HAP-1 (cell line): ENCODE measurements around the gene PHACTR3.

ENCODE experiments used
- DNase-seq, 2 experiments: peaks; one replicate each; pipeline ENCODE4 v3.0.0-alpha.2; 2016 to 2020; ENCODE audit warnings: low spot score in 2 of 2
- H3K27me3 ChIP-seq: fragments of 250-450 bp; sonication (Bioruptor Pico); 2 replicates; pipeline ENCODE4 v1.5.1; 2020; ENCODE audit warnings: low read depth, mild to moderate bottlenecking, moderate library complexity
- H3K36me3 ChIP-seq: fragments of 250-450 bp; sonication (Bioruptor Pico); replicated peaks from 2 replicates; pipeline ENCODE4 v1.5.1; 2020; ENCODE audit warnings: mild to moderate bottlenecking
- H3K4me1 ChIP-seq: fragments of 250-450 bp; sonication (Bioruptor Pico); 2 replicates; pipeline ENCODE4 v1.5.1; 2020; ENCODE audit warnings: mild to moderate bottlenecking
- H3K4me3 ChIP-seq: fragments of 250-450 bp; sonication (Bioruptor Pico); 2 replicates; pipeline ENCODE4 v1.5.1; 2020; ENCODE audit warnings: mild to moderate bottlenecking, moderate library complexity
- H3K9me3 ChIP-seq: fragments of 250-450 bp; sonication (Bioruptor Pico); 2 replicates; pipeline ENCODE4 v1.5.1; 2020; ENCODE audit warnings: mild to moderate bottlenecking, moderate library complexity
- in situ Hi-C: fragments of 300-500 bp; cut with MboI; formaldehyde crosslinking; loops from 3 replicates; pipeline ENCODE4 v1.14.3; 2020; ENCODE audit warnings: low sequenced_read_pairs, inconsistent platforms, mixed read lengths

PHACTR3 gene

DNA sequence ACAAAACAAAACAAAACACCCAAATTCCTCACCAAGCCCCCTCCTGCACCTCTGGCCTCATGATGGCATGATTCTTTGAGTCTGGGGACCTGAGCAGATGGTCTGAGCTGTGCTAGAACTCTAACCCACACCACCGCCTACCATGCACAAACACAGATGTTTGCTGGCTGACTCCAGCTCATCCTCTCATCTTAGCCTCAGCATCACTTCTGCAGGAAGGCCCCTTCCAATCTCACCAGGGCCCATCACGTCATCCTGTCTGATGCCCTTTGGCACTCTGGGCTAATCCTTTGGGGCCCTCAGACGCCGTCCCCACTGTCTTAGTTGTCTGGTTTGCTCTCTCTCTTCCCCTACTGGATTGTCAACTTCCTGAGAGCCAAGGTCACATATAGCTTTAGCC lies 85.8 kb downstream of the PHACTR3 start:
- Histone ChIP-seq H3K9me3 (no peaks in the 10 kb centered on the region), H3K4me1 (no peaks in the 10 kb centered on the region), H3K36me3 (no peaks in the 10 kb centered on the region), H3K27me3 (no peaks in the 10 kb centered on the region), H3K4me3 (no peak overlapping the region)
- in situ Hi-C loops: no loop called here
- no peak for DNase-seq

DNA sequence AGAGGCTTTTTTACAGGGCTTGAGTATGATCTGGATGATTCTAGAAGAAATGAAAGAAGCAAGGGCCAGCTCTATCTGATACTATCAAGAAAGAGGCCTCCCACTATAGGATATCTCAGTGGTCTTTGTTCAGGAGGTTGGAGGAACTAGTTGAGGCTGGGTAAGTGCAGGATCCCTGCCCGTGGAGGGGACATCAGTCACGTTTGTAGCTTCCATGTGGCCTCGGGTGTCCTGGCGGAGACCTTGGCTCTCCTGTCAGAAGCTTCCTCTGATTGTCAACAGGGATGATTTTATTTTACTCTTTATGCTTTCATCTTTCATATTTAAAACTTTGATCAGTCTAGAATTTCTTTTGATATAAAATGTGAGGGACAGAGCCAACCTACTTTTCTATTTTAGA lies 86.6 kb downstream of the PHACTR3 start:
- no peaks in the 10 kb centered on the region for H3K27me3 ChIP-seq
- no peaks in the 10 kb centered on the region for H3K9me3 ChIP-seq
- no peaks in the 10 kb centered on the region for H3K4me1 ChIP-seq
- DNase-seq: no peak
- H3K4me3 ChIP-seq: no peak overlapping the region
- H3K36me3 ChIP-seq: no peaks in the 10 kb centered on the region
- in situ Hi-C loops: no loop called here

DNA sequence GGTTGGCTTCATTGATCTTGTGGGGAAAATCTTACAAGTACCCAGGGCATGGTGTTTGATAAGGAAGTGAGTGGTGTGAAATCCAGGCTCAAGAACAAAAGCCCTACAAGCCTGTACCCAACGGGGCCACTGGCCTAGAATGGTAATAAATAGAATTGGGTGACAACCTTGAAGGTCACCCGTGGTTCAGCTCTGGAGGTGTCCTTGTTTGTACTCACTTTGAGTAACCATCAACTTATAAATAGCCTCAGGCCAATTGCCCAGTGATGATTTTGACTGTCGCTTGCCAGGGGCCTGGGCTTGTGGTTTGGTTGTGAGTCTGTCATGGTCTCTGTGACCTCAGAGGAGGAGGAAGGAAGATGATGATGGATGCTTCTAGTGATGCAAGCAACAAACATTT lies 87.8 kb downstream of the PHACTR3 start:
- no peak for DNase-seq
- no peaks in the 10 kb centered on the region for H3K4me1 ChIP-seq
- H3K27me3 ChIP-seq: no peaks in the 10 kb centered on the region
- no peak overlapping the region for H3K4me3 ChIP-seq
- no peaks in the 10 kb centered on the region for H3K36me3 ChIP-seq
- in situ Hi-C loops: no loop called here
- no peaks in the 10 kb centered on the region for H3K9me3 ChIP-seq

DNA sequence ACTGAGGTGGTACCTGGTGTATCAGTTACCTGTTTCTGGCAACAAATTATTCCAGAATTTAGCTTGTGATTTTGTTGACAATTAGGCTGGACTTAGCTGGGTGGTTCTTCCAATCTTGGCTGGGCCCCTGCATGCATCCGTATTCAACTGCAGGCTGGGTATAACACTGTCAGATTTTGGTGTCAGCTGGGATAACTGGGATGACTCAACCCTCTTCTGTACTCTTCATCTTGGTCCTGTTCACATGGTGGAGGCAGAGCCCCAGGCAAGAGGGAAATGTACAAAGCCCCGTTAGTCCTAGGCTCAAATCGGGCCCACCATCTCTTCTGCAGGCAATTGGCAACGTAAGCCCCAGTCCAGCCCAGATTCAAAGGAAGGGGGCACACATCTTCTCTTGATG lies 89.2 kb downstream of the PHACTR3 start:
- H3K4me1 ChIP-seq: no peaks in the 10 kb centered on the region
- in situ Hi-C loops: no loop called here
- no peak for DNase-seq
- H3K36me3 ChIP-seq: no peaks in the 10 kb centered on the region
- no peak overlapping the region for H3K4me3 ChIP-seq
- H3K27me3 ChIP-seq: no peaks in the 10 kb centered on the region
- no peaks in the 10 kb centered on the region for H3K9me3 ChIP-seq

DNA sequence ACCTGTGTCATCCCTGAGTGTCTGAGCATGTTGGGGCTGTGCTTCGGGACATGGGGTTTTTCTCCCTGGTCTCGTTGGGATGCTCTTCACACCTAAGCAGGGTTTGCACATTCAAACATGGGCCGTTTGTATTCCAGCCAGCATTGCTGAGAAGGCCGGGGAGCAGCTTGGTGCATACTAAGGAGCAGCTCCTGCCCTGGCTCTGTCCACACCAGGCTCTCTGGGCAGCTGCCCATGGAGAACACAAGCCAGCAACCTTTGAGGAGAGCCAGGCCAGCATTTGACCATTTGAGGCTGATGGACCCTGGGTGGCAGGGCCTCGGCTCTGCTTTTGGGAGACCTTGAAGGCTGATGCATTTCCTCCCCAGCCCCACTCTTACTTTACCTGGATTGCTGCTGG lies 92.1 kb downstream of the PHACTR3 start:
- Histone ChIP-seq H3K36me3 (no peaks in the 10 kb centered on the region), H3K9me3 (no peaks in the 10 kb centered on the region), H3K4me1 (no peaks in the 10 kb centered on the region), H3K27me3 (no peaks in the 10 kb centered on the region), H3K4me3 (no peak overlapping the region)
- in situ Hi-C loops: no loop called here
- no peak for DNase-seq

DNA sequence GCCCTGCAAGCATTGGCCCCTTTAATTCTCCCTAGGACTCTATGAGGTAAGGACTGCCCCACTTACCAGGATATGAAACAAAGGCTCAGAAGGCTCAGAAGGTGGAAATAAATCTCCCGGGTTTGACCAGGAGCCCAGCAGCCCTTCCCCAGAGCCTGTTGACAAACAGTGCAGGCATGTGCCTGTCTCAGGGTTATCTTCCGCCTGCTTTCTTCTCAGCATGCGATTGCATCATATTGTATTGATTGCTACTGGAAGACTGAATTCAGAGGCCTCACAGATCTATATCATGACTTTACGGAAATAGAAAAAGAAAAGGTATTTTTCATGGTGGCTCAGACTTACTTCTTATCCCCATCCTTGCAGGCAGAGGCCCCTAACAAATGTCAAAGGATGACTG lies 92.7 kb downstream of the PHACTR3 start:
- DNase-seq: no peak
- H3K27me3 ChIP-seq: no peaks in the 10 kb centered on the region
- H3K9me3 ChIP-seq: no peaks in the 10 kb centered on the region
- H3K4me1 ChIP-seq: no peaks in the 10 kb centered on the region
- in situ Hi-C loops: no loop called here
- no peak overlapping the region for H3K4me3 ChIP-seq
- H3K36me3 ChIP-seq: no peaks in the 10 kb centered on the region

DNA sequence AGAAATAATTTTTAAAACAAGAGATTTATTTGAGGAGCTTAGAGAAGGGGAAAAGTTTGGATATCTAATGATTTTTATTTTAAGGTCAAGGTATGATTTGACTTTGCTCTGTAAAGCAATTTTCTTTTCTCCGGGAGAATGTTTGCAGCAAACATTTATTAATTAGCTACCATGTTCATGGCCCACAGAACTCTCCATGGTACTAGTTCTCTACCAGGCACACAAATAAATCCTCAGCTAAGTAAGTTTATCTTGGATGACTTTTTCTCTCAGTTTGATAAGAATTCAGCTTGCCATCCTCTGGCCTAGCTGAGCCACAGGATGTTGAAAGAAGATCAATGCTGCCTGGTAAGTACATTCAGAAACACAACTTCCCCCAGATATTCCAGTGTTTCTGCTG lies 94.3 kb downstream of the PHACTR3 start:
- in situ Hi-C loops: no loop called here
- Histone ChIP-seq H3K9me3 (no peaks in the 10 kb centered on the region), H3K36me3 (no peaks in the 10 kb centered on the region), H3K27me3 (no peaks in the 10 kb centered on the region), H3K4me1 (no peaks in the 10 kb centered on the region), H3K4me3 (no peak overlapping the region)
- no peak for DNase-seq

DNA sequence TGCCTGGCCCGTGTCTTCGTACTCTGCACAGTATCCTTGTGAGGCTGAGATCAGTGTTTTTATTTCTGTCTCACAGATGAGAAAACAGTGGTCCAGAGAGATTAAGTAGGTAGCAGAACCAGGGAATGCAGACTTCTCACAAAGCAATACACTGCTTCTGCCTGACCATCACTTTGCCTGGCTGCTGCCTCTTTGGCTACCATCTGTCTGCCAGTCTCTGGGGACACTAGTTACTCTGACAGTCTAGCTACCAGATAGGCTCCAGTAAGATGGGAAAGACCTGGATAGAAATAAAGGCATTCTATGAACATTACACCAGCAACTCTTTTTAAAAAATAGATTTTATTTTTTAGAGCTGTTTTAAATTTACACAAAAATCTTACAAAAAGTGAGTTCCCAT lies 96.9 kb downstream of the PHACTR3 start:
- in situ Hi-C loops: no loop called here
- Histone ChIP-seq H3K9me3 (no peaks in the 10 kb centered on the region), H3K4me1 (no peaks in the 10 kb centered on the region), H3K27me3 (no peaks in the 10 kb centered on the region), H3K36me3 (no peaks in the 10 kb centered on the region), H3K4me3 (no peak overlapping the region)
- DNase-seq: no peak

DNA sequence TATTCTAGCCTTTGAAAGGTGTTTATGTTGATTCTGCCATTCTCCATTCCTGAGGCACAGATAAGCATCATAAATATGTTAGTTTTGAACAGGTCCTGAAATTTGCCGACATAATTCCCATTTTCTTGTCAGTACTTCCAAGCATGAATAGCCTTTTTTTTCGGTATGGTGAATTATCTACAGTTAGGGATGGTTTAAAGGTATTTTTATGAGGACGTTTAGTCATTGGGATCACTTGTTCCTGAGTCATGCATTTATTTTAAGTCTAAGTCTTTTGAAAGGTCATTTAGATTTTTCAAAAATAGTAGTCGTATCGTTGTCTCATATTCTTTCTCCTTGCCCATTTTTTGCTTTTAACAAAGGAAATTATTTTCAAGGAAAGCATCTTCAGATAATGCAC lies 98.7 kb downstream of the PHACTR3 start:
- H3K4me3 ChIP-seq: no peak overlapping the region
- no peaks in the 10 kb centered on the region for H3K9me3 ChIP-seq
- no peaks in the 10 kb centered on the region for H3K4me1 ChIP-seq
- in situ Hi-C loops: no loop called here
- no peaks in the 10 kb centered on the region for H3K27me3 ChIP-seq
- no peaks in the 10 kb centered on the region for H3K36me3 ChIP-seq
- no peak for DNase-seq

DNA sequence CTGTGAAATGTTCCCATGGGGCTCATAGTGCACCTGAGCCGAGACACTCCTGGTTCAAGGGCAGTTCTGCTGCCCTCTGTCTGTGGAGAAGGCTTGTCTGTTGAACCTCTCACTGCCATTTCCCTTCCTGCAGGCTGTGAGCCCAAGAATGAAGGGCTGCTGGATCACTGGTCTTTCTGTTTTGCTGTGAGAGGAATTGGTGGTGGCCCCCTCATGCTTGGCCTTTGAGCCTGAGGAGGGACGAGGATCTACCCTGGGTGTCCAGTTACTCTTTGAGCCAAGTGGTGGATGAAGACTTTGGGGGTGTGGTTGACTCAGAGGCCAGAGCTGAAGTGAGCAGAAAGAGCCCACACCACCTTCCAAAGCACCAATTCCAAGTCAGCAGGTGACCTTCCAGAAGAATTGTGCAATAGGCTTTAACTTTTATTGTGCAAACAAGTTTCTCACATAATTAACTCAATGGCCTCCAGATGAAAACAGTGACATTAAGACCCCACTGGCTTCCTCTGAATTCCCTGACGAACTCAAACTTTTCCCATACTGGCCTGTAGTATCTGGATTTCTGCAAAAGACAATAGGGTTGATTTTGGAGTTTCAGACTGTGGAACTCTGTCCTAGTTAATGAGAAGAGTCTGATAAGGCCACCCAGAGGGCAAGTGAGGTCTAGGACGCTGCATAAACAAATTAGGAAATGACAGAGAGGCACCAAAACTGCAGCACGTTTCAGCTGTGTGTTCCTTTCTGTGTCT lies 101.5 kb downstream of the PHACTR3 start:
- no peaks in the 10 kb centered on the region for H3K27me3 ChIP-seq
- H3K36me3 ChIP-seq: no peaks in the 10 kb centered on the region
- H3K4me1 ChIP-seq: no peaks in the 10 kb centered on the region
- H3K4me3 ChIP-seq: no peak overlapping the region
- DNase-seq: no peak
- in situ Hi-C loops: no loop called here
- H3K9me3 ChIP-seq: no peaks in the 10 kb centered on the region

DNA sequence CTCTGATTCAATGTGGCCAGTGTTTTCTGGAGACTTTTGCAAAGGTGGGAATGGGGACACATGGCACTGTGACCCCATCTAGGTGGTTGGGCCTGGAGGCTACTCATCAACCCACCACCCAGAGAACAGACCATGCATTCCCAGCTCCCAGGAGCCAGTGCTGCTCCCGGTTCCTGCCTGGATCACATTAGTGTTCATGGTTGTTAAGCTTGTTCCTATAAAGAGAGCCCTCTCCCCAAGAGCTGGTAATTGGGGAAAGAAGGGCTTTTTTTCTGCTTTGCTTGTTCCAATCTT lies 102.0 kb downstream of the PHACTR3 start:
- Histone ChIP-seq H3K4me1 (no peaks in the 10 kb centered on the region), H3K27me3 (no peaks in the 10 kb centered on the region), H3K9me3 (no peaks in the 10 kb centered on the region), H3K36me3 (no peaks in the 10 kb centered on the region), H3K4me3 (no peak overlapping the region)
- in situ Hi-C loops: no loop called here
- DNase-seq: no peak

DNA sequence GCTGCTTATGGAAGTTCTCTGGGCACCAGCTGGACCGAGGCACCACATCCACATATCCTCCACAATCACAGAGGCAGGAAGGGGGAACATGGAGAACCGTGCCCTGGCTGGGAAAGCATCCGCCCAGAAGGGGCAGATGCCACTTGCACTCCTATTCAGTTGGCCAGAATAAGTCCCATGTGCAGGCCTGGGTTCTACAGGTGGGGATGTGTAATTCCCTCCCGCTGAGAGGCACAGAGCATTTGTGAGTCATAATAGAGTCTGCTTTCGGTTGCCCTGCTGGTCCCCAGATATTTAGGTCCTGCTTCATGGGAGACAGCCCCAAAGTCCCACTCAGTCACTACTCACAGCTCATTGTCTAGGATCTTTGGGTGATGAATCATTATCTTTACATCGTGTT lies 104.0 kb downstream of the PHACTR3 start:
- in situ Hi-C loops: no loop called here
- Histone ChIP-seq H3K9me3 (no peaks in the 10 kb centered on the region), H3K27me3 (no peaks in the 10 kb centered on the region), H3K4me3 (no peak overlapping the region), H3K4me1 (no peaks in the 10 kb centered on the region), H3K36me3 (no peaks in the 10 kb centered on the region)
- DNase-seq: no peak

DNA sequence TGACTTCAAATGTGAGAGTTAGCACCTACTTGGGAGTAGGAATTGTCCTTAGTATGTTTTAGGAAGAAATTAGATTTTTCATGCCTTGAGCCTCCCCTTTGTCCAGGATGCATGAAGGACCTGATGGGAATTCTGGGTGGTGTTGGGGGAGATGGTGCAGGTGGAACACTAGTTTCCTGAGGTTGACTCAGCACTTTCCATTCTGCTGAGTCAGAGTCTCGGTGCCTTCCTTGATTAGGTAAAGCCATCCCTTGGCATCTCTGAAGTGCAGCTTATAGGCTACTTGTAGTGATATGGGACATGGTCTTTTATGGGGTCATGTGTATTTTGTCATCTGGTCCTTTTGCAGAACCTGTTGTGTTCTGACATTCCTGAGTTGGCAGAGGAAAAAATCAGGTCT lies 105.3 kb downstream of the PHACTR3 start:
- H3K4me3 ChIP-seq: no peak overlapping the region
- no peaks in the 10 kb centered on the region for H3K9me3 ChIP-seq
- H3K4me1 ChIP-seq: no peaks in the 10 kb centered on the region
- in situ Hi-C loops: no loop called here
- no peaks in the 10 kb centered on the region for H3K27me3 ChIP-seq
- DNase-seq: no peak
- H3K36me3 ChIP-seq: no peaks in the 10 kb centered on the region

DNA sequence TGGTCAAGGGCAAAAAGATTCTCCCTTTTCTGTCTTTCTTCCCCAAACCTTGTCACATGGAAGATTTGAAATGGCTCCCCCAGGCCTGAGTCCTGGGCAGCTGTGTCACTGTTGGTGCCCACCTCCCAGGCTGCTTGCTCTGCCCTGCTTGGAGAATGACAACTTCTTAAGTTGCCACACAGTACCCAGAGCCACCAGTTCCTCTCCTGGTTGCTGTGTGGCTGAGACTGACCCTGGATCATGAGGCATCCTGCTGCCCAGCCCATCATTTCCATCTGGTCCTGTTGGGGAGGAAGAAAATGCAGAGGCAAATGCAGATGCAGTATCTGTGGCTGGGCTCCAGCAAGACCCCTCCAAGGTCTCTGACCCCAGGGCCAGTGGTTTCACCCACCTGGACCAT lies 113.7 kb downstream of the PHACTR3 start:
- Histone ChIP-seq H3K4me3 (no peak overlapping the region), H3K4me1 (no peaks in the 10 kb centered on the region), H3K27me3 (no peaks in the 10 kb centered on the region), H3K36me3 (no peaks in the 10 kb centered on the region), H3K9me3 (no peaks in the 10 kb centered on the region)
- no peak for DNase-seq
- in situ Hi-C loops: no loop called here

DNA sequence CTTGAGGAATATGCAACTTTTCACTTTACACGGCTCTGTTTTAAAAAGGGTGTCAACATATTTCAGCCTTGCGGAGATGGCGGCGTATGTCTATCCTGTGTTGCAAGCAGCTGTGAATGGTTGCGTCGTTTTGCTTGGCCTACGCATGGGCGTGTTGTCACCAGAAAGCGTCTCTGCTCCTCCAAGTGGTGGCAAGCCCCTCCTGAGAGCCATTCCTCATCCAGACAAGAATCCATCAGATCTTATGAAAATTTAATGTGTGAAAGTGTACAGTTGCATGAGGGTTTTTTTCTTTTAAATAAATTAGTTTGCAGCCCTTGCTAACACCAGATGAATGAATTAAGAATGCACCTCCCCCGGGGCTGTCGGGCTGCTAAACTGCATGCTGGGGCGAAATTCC lies 114.4 kb downstream of the PHACTR3 start:
- no peaks in the 10 kb centered on the region for H3K36me3 ChIP-seq
- in situ Hi-C loops: no loop called here

More for the DNA sequence above, 114.4 kb downstream of the PHACTR3 start:
- no peak overlapping the region for H3K4me3 ChIP-seq
- DNase-seq: no peak
- H3K4me1 ChIP-seq: no peaks in the 10 kb centered on the region
- H3K27me3 ChIP-seq: no peaks in the 10 kb centered on the region
- no peaks in the 10 kb centered on the region for H3K9me3 ChIP-seq
